IMR-90 (cell line): ENCODE measurements around the gene ATF5. TPM values are rescaled to one million over a fixed set of nuclear protein-coding genes. Genes with fewer than 3 reads are reported as not detected.

Experiments
- ATAC-seq: fragments of 200-7000 bp; cut with Tn5 transposase; 2 replicates; pipeline ENCODE4 v1.9.1; 2020; ENCODE audit warnings: low read depth, mild to moderate bottlenecking, moderate library complexity
- BruUV-seq: library from RNA; stranded (reverse); fragments of 400-500 nt; replicated peaks from 2 replicates; lab custom pipeline; 2021; lab: Mats Ljungman, UMichigan
- CTCF ChIA-PET: fragments of 300-600 bp; formaldehyde crosslinking; extraction: SDS; loops from one replicate; lab custom pipeline; 2021; ENCODE audit warnings: antibody characterized with exemption; lab: Yijun Ruan, JAX
- POLR2A ChIA-PET: fragments of 300-600 bp; sonication (Branson Sonifier 250); formaldehyde crosslinking; loops from one replicate; lab custom pipeline; 2022; ENCODE audit warnings: antibody characterized with exemption; ENCODE audit not compliant: unreplicated experiment; lab: Charles Lee
- DNase-seq: peaks from one replicate; pipeline ENCODE4 v3.0.0; 2013
- H2AFZ ChIP-seq: replicated peaks from 2 replicates; pipeline ENCODE3; 2013; ENCODE audit warnings: low read length, mild to moderate bottlenecking; ENCODE audit not compliant: poor library complexity
- H2AK5ac ChIP-seq: 2 replicates; pipeline ENCODE4 v1.6.1; 2013; ENCODE audit warnings: low read depth, low read length, inconsistent platforms
- H2AK9ac ChIP-seq: replicated peaks from 2 replicates; pipeline ENCODE3; 2013; ENCODE audit warnings: mild to moderate bottlenecking, low read depth, low read length, moderate library complexity; ENCODE audit not compliant: poor library complexity
- H2BK120ac ChIP-seq: 2 replicates; pipeline ENCODE4 v1.6.1; 2013; ENCODE audit warnings: low read depth, low read length, inconsistent platforms
- H2BK15ac ChIP-seq: 3 replicates; pipeline ENCODE4 v1.6.1; 2013; ENCODE audit warnings: low read depth, low read length, inconsistent platforms
- H2BK20ac ChIP-seq: 2 replicates; pipeline ENCODE4 v1.6.1; 2013; ENCODE audit warnings: low read depth, mild to moderate bottlenecking, inconsistent platforms, low read length, moderate library complexity
- H2BK5ac ChIP-seq: 2 replicates; pipeline ENCODE4 v1.6.1; 2013; ENCODE audit warnings: mild to moderate bottlenecking, low read depth, low read length, inconsistent platforms; ENCODE audit not compliant: poor library complexity, severe bottlenecking
- H3K14ac ChIP-seq: replicated peaks from 2 replicates; pipeline ENCODE4 v1.6.1; 2013; ENCODE audit warnings: low read depth, low read length, inconsistent platforms
- H3K18ac ChIP-seq: 2 replicates; pipeline ENCODE4 v1.6.1; 2013; ENCODE audit warnings: low read depth, low read length, control low read depth
- H3K23ac ChIP-seq: 2 replicates; pipeline ENCODE4 v1.6.1; 2013; ENCODE audit warnings: low read depth, low read length, inconsistent platforms
- H3K27ac ChIP-seq: 2 replicates; pipeline ENCODE4 v1.5.1; 2013; ENCODE audit warnings: mild to moderate bottlenecking, control low read depth, low read length; ENCODE audit not compliant: insufficient read depth
- H3K27me3 ChIP-seq: 2 replicates; pipeline ENCODE4 v1.6.1; 2013; ENCODE audit warnings: low read length; ENCODE audit not compliant: control insufficient read depth, insufficient read depth
- H3K36me3 ChIP-seq: 2 replicates; pipeline ENCODE4 v1.6.1; 2013; ENCODE audit warnings: low read length, mixed read lengths; ENCODE audit not compliant: control insufficient read depth, insufficient read depth
- H3K4ac ChIP-seq: 2 replicates; pipeline ENCODE4 v1.6.1; 2013; ENCODE audit warnings: low read depth, low read length, inconsistent platforms
- H3K4me1 ChIP-seq: 2 replicates; pipeline ENCODE4 v1.6.1; 2013; ENCODE audit warnings: low read length, mixed read lengths; ENCODE audit not compliant: control insufficient read depth, insufficient read depth
- H3K4me2 ChIP-seq: 2 replicates; pipeline ENCODE4 v1.6.1; 2013; ENCODE audit warnings: low read depth, mild to moderate bottlenecking, control low read depth, low read length, moderate library complexity
- H3K4me3 ChIP-seq: 2 replicates; pipeline ENCODE4 v1.5.1; 2013; ENCODE audit warnings: low read depth, mild to moderate bottlenecking, control low read depth, low read length, moderate library complexity; ENCODE audit not compliant: insufficient read depth
- H3K56ac ChIP-seq: 2 replicates; pipeline ENCODE4 v1.6.1; 2013; ENCODE audit warnings: low read length, inconsistent platforms; ENCODE audit not compliant: insufficient read depth; ENCODE audit errors: extremely low read depth
- H3K79me1 ChIP-seq, 2 experiments: 2 replicates each; pipeline ENCODE4 v1.6.1; 2013; ENCODE audit warnings: low read length in 2 of 2, inconsistent platforms in 1 of 2, low read depth in 1 of 2
- H3K9ac ChIP-seq: 2 replicates; pipeline ENCODE4 v1.6.1; 2013; ENCODE audit warnings: low read depth, low read length, control low read depth
- H3K9me1 ChIP-seq: 2 replicates; pipeline ENCODE4 v1.6.1; 2013; ENCODE audit warnings: low read length, inconsistent platforms; ENCODE audit not compliant: insufficient read depth
- H3K9me3 ChIP-seq: 2 replicates; pipeline ENCODE4 v1.6.1; 2013; ENCODE audit warnings: low read length; ENCODE audit not compliant: control insufficient read depth, insufficient read depth
- H4K20me1 ChIP-seq: 2 replicates; pipeline ENCODE4 v1.6.1; 2013; ENCODE audit warnings: low read length, inconsistent platforms; ENCODE audit not compliant: insufficient read depth
- H4K5ac ChIP-seq: 2 replicates; pipeline ENCODE4 v1.6.1; 2013; ENCODE audit warnings: mild to moderate bottlenecking, low read depth, low read length, control low read depth
- H4K8ac ChIP-seq, 2 experiments: 2 replicates each; pipeline ENCODE4 v1.6.1; 2013; ENCODE audit warnings: low read depth in 2 of 2, low read length in 2 of 2, control low read depth in 1 of 2, inconsistent platforms in 1 of 2
- H4K91ac ChIP-seq: 2 replicates; pipeline ENCODE4 v1.6.1; 2013; ENCODE audit warnings: low read depth, low read length, inconsistent platforms; ENCODE audit not compliant: insufficient read depth
- CEBPB ChIP-seq: IDR thresholded peaks from 2 replicates; pipeline ENCODE4 v1.6.1; 2012; ENCODE audit warnings: low read depth, low read length, improper control_type of control experiment
- POLR2A ChIP-seq: IDR thresholded peaks from 2 replicates; pipeline ENCODE4 v1.6.1; 2012; ENCODE audit warnings: mild to moderate bottlenecking, low read depth, low read length
- RAD21 ChIP-seq: IDR thresholded peaks from 2 replicates; pipeline ENCODE4 v1.6.1; 2012; ENCODE audit warnings: low read length, improper control_type of control experiment
- RCOR1 ChIP-seq: IDR thresholded peaks from 2 replicates; pipeline ENCODE4 v1.6.1; 2012; ENCODE audit warnings: mild to moderate bottlenecking, low read length, improper control_type of control experiment; ENCODE audit not compliant: insufficient replicate concordance
- SMC3 ChIP-seq: fragments of 150-350 bp; IDR thresholded peaks from 2 replicates; pipeline ENCODE4 v1.6.1; 2016; ENCODE audit warnings: low read depth, mild to moderate bottlenecking, antibody characterized with exemption, low read length, moderate library complexity
- WGBS, 2 experiments: methylation state at CpG; one replicate each; pipeline versions ENCODE4 v1.1.5 to v1.1.7; 2013; ENCODE audit warnings: missing lambda C conversion rate in 2 of 2; ENCODE audit not compliant: insufficient read length in 1 of 2; ENCODE audit errors: extremely low coverage in 2 of 2; 5-methylcytosine and 5-hydroxymethylcytosine counted together
- dilution Hi-C: fragments of 300-500 bp; cut with HindIII; formaldehyde crosslinking; loops from one replicate; pipeline ENCODE4 v1.14.3; 2018; ENCODE audit warnings: low sequenced_read_pairs; ENCODE audit not compliant: unreplicated experiment
- in situ Hi-C: fragments of 300-500 bp; cut with MboI; formaldehyde crosslinking; loops from 3 replicates; pipeline ENCODE4 v1.14.3; 2019; ENCODE audit warnings: low sequenced_read_pairs, inconsistent platforms, mixed read lengths
- intact Hi-C: fragments of 100-400 bp; cut with micrococcal nuclease; formaldehyde crosslinking; loops from 2 replicates; pipeline ENCODE4 v1.10.0; 2022
- polyA plus RNA-seq, 3 experiments: library from polyadenylated mRNA; depleted of rRNA; stranded (reverse); fragments of >200 nt; gene quantifications; 2 replicates each; pipeline ENCODE4 v1.2.3, GENCODE V29; 2012; ENCODE audit warnings: low replicate concordance in 1 of 3
- total RNA-seq: library from RNA; depleted of rRNA; stranded (reverse); fragments of >200 nt; gene quantifications from 2 replicates; pipeline ENCODE4 v1.2.3, GENCODE V29; 2012

The ATF5 gene
- total and polyA plus RNA-seq, 2 of the 4 experiments (the other 2 are of a cell fraction): 2.7 to 15.7 TPM

GRCh38 chr19:49977881-49978280 is 48.9 kb downstream of the ATF5 start:
- Histone ChIP-seq H2BK5ac (no peak overlapping the region), H2AK9ac (no peak overlapping the region), H3K4ac (no peak overlapping the region), H3K27ac (no peak overlapping the region), H4K5ac (no peak overlapping the region), H3K56ac (no peak overlapping the region), H2AFZ (no peak overlapping the region), H3K4me1 (no peaks in the 10 kb centered on the region), H3K4me2 (no peak overlapping the region), H2BK20ac (no peak overlapping the region), H4K8ac (no peak overlapping the region), H4K20me1 (peaks cover under 1% of the 10 kb centered on the region; the same call in 1 of the 2 replicates), H3K36me3 (peaks cover 20% of the 10 kb centered on the region), H2AK5ac (no peak overlapping the region), H3K4me3 (no peak overlapping the region), H3K14ac (no peak overlapping the region), H3K23ac (no peak overlapping the region), H3K18ac (no peak overlapping the region), H3K9me1 (peaks cover 3% of the 10 kb centered on the region; the same call in 1 of the 2 replicates), H3K27me3 (no peaks in the 10 kb centered on the region), H3K9me3 (no peaks in the 10 kb centered on the region), H3K79me1 (no peaks in the 10 kb centered on the region; a peak in 1 of 4 replicates), H3K9ac (no peak overlapping the region), H2BK15ac (no peak overlapping the region), H4K91ac (no peak overlapping the region), H2BK120ac (no peak overlapping the region)
- ATAC-seq (no peak), DNase-seq (no peak)
- no TSS peak for BruUV-seq
- TF ChIP-seq POLR2A: no peak
- no peak for TF ChIP-seq SMC3
- no peak for TF ChIP-seq RCOR1
- TF ChIP-seq CEBPB: no peak
- no peak for TF ChIP-seq RAD21
- in situ Hi-C loops (no loop called here), dilution Hi-C loops (no loop called here), intact Hi-C loops (no loop called here)
- CTCF ChIA-PET: interaction anchor here (1.1 kb wide), 1 partner anchor 40 kb away, joined by 3 read pairs; no protein-coding TSS in a partner anchor
- POLR2A ChIA-PET: no interaction called here
- 87% methylated on average over 3 of the region's 18 CpGs; no CpG with 5 or more reads in 1 of the 2 experiments for WGBS, 2 experiments
